Renal cortex interstitium (tissue), 11 donors: Measurements from ENCODE around the gene SCN10A. TPM values are rescaled to one million over a fixed set of nuclear protein-coding genes. Genes with fewer than 3 reads are reported as not detected.
A peak's percentile ranks its signal among the peaks of the same experiment; 100 is the strongest.

Source experiments
- DNase-seq, 11 donors: peaks; one replicate each; pipeline ENCODE4 v3.0.0-alpha.2; 2013; ENCODE audit warnings: low read depth in 9 of 11, low spot score in 4 of 11; ENCODE audit errors: extremely low read depth in 1 of 11
- polyA plus RNA-seq, 3 donors: library from polyadenylated mRNA; unstranded; fragments of 120-200 nt; gene quantifications; one replicate each; pipeline ENCODE4 v1.2.1, GENCODE V29; 2013; ENCODE audit not compliant: insufficient read length in 3 of 3

SCN10A gene
- polyA plus RNA-seq, 3 donors = not detected

GRCh38 chr3:38800511-38800910, 15.5 kb downstream of the SCN10A start:
- no peak for DNase-seq

- DNase-seq = no peak
Measured at GRCh38 chr3:38793721-38794120, 22.3 kb downstream of the SCN10A start.

GRCh38 chr3:38792983-38793382, 23.0 kb downstream of the SCN10A start:
- no peak for DNase-seq

- no peak for DNase-seq
Measured at GRCh38 chr3:38782148-38782547, 33.9 kb downstream of the SCN10A start.

GRCh38 chr3:38773528-38773927, 42.5 kb downstream of the SCN10A start:
- no peak for DNase-seq

GRCh38 chr3:38763569-38763968, 52.4 kb downstream of the SCN10A start:
- no peak for DNase-seq

GRCh38 chr3:38758557-38758956, 57.5 kb downstream of the SCN10A start:
- no peak for DNase-seq

GRCh38 chr3:38757721-38758120, 58.3 kb downstream of the SCN10A start:
- no peak for DNase-seq

- DNase-seq = no peak
Measured at GRCh38 chr3:38756892-38757291, 59.1 kb downstream of the SCN10A start.

- DNase-seq = no peak
Measured at GRCh38 chr3:38755130-38755529, 60.9 kb downstream of the SCN10A start.

GRCh38 chr3:38746641-38747040, 69.4 kb downstream of the SCN10A start:
- DNase-seq = no peak

- no peak for DNase-seq
Measured at GRCh38 chr3:38743043-38743442, 73.0 kb downstream of the SCN10A start.

GRCh38 chr3:38742550-38742949, 73.5 kb downstream of the SCN10A start:
- no peak for DNase-seq

GRCh38 chr3:38740537-38740936, 75.5 kb downstream of the SCN10A start:
- no peak for DNase-seq

- no peak for DNase-seq
Measured at GRCh38 chr3:38739931-38740330, 76.1 kb downstream of the SCN10A start.

GRCh38 chr3:38739396-38739689, 76.7 kb downstream of the SCN10A start:
- no peak for DNase-seq

- peak in 1 of 11 donors; percentile 2 for DNase-seq
Measured at GRCh38 chr3:38738630-38739395, 77.2 kb downstream of the SCN10A start.

GRCh38 chr3:38731522-38731921, 84.5 kb downstream of the SCN10A start:
- DNase-seq = no peak

- no peak for DNase-seq
Measured at GRCh38 chr3:38730281-38730680, 85.7 kb downstream of the SCN10A start.

GRCh38 chr3:38728008-38728407, 88.0 kb downstream of the SCN10A start:
- DNase-seq = no peak

- DNase-seq = no peak
Measured at GRCh38 chr3:38726751-38727150, 89.3 kb downstream of the SCN10A start.
